HEK293 (cell line): Measurements from ENCODE around the gene ZYX.

Source experiments
- BCL11B ChIP-seq: fragments of 450-650 bp; formaldehyde crosslinking; IDR thresholded peaks from 2 replicates; pipeline ENCODE4 v1.5.1; 2016; ENCODE audit warnings: low read depth, missing biosample characterization, missing genetic modification characterization
- EGR2 ChIP-seq: fragments of 450-650 bp; formaldehyde crosslinking; IDR thresholded peaks from 2 replicates; pipeline ENCODE4 v1.5.1; 2016; ENCODE audit warnings: low read depth, missing biosample characterization, missing genetic modification characterization
- HOXC10 ChIP-seq: sonication (generic); formaldehyde crosslinking; IDR thresholded peaks from 2 replicates; pipeline ENCODE4 v1.8.1; 2023; ENCODE audit warnings: mild to moderate bottlenecking, missing genetic modification reagents
- MEIS1 ChIP-seq: sonication (generic); formaldehyde crosslinking; IDR thresholded peaks from 2 replicates; pipeline ENCODE4 v1.8.1; 2022; ENCODE audit warnings: missing genetic modification reagents, mild to moderate bottlenecking, borderline replicate concordance
- MYNN ChIP-seq: fragments of 450-650 bp; formaldehyde crosslinking; IDR thresholded peaks from 2 replicates; pipeline ENCODE4 v1.5.1; 2016; ENCODE audit warnings: missing biosample characterization, missing genetic modification characterization, borderline replicate concordance
- MZF1 ChIP-seq: fragments of 450-650 bp; formaldehyde crosslinking; IDR thresholded peaks from 2 replicates; pipeline ENCODE4 v1.5.1; 2017; ENCODE audit warnings: missing biosample characterization, missing genetic modification characterization, borderline replicate concordance
- OSR2 ChIP-seq: fragments of 450-650 bp; formaldehyde crosslinking; IDR thresholded peaks from 2 replicates; pipeline ENCODE4 v1.5.1; 2016; ENCODE audit warnings: missing biosample characterization, missing genetic modification characterization
- SP3 ChIP-seq: fragments of 450-650 bp; formaldehyde crosslinking; IDR thresholded peaks from 2 replicates; pipeline ENCODE4 v1.5.1; 2016; ENCODE audit warnings: missing biosample characterization, missing genetic modification characterization
- YY1 ChIP-seq: fragments of 450-650 bp; formaldehyde crosslinking; IDR thresholded peaks from 2 replicates; pipeline ENCODE4 v1.5.1; 2018; ENCODE audit warnings: missing biosample characterization, missing genetic modification characterization
- ZBTB1 ChIP-seq: fragments of 450-650 bp; formaldehyde crosslinking; IDR thresholded peaks from 2 replicates; pipeline ENCODE4 v1.5.1; 2016; ENCODE audit warnings: missing biosample characterization, missing genetic modification characterization
- ZFHX2 ChIP-seq: fragments of 450-650 bp; formaldehyde crosslinking; conservative IDR thresholded peaks from 2 replicates; pipeline ENCODE4 v1.5.1; 2016; ENCODE audit warnings: missing biosample characterization, missing genetic modification characterization
- ZNF133 ChIP-seq: fragments of 450-650 bp; formaldehyde crosslinking; IDR thresholded peaks from 2 replicates; pipeline ENCODE4 v1.5.1; 2016; ENCODE audit warnings: missing biosample characterization, missing genetic modification characterization
- ZNF2 ChIP-seq: fragments of 450-650 bp; formaldehyde crosslinking; IDR thresholded peaks from 2 replicates; pipeline ENCODE4 v1.5.1; 2016; ENCODE audit warnings: missing biosample characterization, missing genetic modification characterization
- ZNF473 ChIP-seq: fragments of 450-650 bp; formaldehyde crosslinking; IDR thresholded peaks from 2 replicates; pipeline ENCODE4 v1.5.1; 2017; ENCODE audit warnings: missing biosample characterization, missing genetic modification characterization
- ZNF529 ChIP-seq: fragments of 450-650 bp; formaldehyde crosslinking; IDR thresholded peaks from 2 replicates; pipeline ENCODE4 v1.5.1; 2017; ENCODE audit warnings: missing genetic modification characterization, missing biosample characterization; ENCODE audit not compliant: insufficient replicate concordance
- ZNF600 ChIP-seq: fragments of 450-650 bp; formaldehyde crosslinking; IDR thresholded peaks from 2 replicates; pipeline ENCODE4 v1.5.1; 2016; ENCODE audit warnings: missing biosample characterization, missing genetic modification characterization
- ZNF624 ChIP-seq: fragments of 450-650 bp; formaldehyde crosslinking; IDR thresholded peaks from 2 replicates; pipeline ENCODE4 v1.5.1; 2017; ENCODE audit warnings: missing biosample characterization, missing genetic modification characterization
- ZSCAN23 ChIP-seq: fragments of 450-650 bp; formaldehyde crosslinking; IDR thresholded peaks from 2 replicates; pipeline ENCODE4 v1.5.1; 2016; ENCODE audit warnings: missing biosample characterization, missing genetic modification characterization
- TF ChIP-seq, protein P1 (sequence below): fragments of 450-650 bp; formaldehyde crosslinking; IDR thresholded peaks from 2 replicates; pipeline ENCODE4 v1.5.1; 2016; ENCODE audit warnings: missing biosample characterization, missing genetic modification characterization, borderline replicate concordance
- TF ChIP-seq, protein P2 (sequence below): fragments of 450-650 bp; formaldehyde crosslinking; IDR thresholded peaks from 2 replicates; pipeline ENCODE4 v1.5.1; 2016; ENCODE audit warnings: missing biosample characterization, missing genetic modification characterization
- TF ChIP-seq, protein P3 (sequence below): fragments of 450-650 bp; formaldehyde crosslinking; IDR thresholded peaks from 2 replicates; pipeline ENCODE4 v1.5.1; 2016; ENCODE audit warnings: missing biosample characterization, missing genetic modification characterization, borderline replicate concordance
- TF ChIP-seq, protein P4 (sequence below): IDR thresholded peaks from 2 replicates; pipeline ENCODE4 v1.6.1; 2011; ENCODE audit warnings: mild to moderate bottlenecking, low read depth, low read length, borderline replicate concordance
- TF ChIP-seq, protein P5 (sequence below): fragments of 450-650 bp; formaldehyde crosslinking; IDR thresholded peaks from 2 replicates; pipeline ENCODE4 v1.5.1; 2016; ENCODE audit warnings: missing biosample characterization, missing genetic modification characterization
- TF ChIP-seq, protein P6 (sequence below): fragments of 450-650 bp; formaldehyde crosslinking; IDR thresholded peaks from 2 replicates; pipeline ENCODE4 v1.5.1; 2017; ENCODE audit warnings: missing biosample characterization, missing genetic modification characterization

Gene ZYX

DNA sequence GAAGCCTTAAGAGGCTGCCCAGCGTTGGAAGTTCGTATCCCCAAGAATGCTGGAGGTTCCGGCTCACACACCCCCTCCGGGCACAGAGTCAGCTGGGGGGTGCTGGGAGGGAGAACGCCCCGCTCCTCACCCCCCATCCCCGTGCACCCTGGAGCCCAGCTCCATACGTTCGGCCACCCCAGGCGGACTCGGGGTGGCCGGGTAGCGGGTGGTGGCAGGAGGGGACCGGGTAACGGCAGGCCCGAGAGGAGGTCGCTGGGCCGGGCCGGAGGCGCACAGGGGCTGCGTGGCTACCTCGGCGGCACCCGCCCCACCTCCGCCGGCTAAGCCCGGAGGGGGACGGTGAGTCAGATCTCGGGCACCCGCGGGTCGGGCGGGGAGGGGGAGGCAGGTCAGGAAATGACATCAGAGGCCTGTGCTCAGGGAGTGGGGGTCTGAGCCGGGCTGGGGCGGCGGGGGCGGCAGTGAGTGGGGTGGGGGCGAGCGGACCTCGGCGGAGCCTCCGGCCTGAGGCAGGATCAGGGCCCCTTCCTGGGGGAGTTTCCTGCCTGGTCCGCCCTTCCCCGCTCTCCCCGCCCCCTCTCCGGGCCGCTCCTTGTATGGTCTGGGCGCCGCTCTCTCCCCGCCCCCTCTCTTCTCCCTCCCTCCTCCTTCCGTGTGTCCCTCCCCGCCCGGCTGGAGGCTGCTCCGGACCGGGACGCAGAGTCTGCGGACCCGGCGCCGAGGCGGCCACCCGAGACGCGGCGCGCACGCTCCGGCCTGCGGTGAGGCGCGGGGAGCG lies at the start of gene ZYX (continued):
- TF ChIP-seq YY1 (tag by site-specific recombination) (no peak), ZNF473 (no peak), BCL11B (tag by site-specific recombination) (no peak), ZFHX2 (peak; percentile 87), ZSCAN23 (no peak), EGR2 (tag by site-specific recombination) (peak; percentile 79; the same call in 1 of the 2 replicates), HOXC10 (CRISPR knock-in tag) (no peak), MYNN (tag by site-specific recombination) (no peak), MEIS1 (CRISPR knock-in tag) (no peak), ZNF133 (no peak), ZNF2 (tag by site-specific recombination) (0 out of 2 replicates have a peak, but pooled peaks have one; percentile 58), ZBTB1 (no peak), ZNF624 (tag by site-specific recombination) (no peak), SP3 (tag by site-specific recombination) (peak; percentile 81), ZNF600 (tag by site-specific recombination) (no peak; the same call in none of the 2 replicates), ZNF529 (tag by site-specific recombination) (no peak), MZF1 (tag by site-specific recombination) (no peak), OSR2 (tag by site-specific recombination) (peak; percentile 79)
- TF ChIP-seq, protein P1, sequence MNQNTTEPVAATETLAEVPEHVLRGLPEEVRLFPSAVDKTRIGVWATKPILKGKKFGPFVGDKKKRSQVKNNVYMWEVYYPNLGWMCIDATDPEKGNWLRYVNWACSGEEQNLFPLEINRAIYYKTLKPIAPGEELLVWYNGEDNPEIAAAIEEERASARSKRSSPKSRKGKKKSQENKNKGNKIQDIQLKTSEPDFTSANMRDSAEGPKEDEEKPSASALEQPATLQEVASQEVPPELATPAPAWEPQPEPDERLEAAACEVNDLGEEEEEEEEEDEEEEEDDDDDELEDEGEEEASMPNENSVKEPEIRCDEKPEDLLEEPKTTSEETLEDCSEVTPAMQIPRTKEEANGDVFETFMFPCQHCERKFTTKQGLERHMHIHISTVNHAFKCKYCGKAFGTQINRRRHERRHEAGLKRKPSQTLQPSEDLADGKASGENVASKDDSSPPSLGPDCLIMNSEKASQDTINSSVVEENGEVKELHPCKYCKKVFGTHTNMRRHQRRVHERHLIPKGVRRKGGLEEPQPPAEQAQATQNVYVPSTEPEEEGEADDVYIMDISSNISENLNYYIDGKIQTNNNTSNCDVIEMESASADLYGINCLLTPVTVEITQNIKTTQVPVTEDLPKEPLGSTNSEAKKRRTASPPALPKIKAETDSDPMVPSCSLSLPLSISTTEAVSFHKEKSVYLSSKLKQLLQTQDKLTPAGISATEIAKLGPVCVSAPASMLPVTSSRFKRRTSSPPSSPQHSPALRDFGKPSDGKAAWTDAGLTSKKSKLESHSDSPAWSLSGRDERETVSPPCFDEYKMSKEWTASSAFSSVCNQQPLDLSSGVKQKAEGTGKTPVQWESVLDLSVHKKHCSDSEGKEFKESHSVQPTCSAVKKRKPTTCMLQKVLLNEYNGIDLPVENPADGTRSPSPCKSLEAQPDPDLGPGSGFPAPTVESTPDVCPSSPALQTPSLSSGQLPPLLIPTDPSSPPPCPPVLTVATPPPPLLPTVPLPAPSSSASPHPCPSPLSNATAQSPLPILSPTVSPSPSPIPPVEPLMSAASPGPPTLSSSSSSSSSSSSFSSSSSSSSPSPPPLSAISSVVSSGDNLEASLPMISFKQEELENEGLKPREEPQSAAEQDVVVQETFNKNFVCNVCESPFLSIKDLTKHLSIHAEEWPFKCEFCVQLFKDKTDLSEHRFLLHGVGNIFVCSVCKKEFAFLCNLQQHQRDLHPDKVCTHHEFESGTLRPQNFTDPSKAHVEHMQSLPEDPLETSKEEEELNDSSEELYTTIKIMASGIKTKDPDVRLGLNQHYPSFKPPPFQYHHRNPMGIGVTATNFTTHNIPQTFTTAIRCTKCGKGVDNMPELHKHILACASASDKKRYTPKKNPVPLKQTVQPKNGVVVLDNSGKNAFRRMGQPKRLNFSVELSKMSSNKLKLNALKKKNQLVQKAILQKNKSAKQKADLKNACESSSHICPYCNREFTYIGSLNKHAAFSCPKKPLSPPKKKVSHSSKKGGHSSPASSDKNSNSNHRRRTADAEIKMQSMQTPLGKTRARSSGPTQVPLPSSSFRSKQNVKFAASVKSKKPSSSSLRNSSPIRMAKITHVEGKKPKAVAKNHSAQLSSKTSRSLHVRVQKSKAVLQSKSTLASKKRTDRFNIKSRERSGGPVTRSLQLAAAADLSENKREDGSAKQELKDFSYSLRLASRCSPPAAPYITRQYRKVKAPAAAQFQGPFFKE (tag by site-specific recombination) = no peak
- TF ChIP-seq, protein P2, sequence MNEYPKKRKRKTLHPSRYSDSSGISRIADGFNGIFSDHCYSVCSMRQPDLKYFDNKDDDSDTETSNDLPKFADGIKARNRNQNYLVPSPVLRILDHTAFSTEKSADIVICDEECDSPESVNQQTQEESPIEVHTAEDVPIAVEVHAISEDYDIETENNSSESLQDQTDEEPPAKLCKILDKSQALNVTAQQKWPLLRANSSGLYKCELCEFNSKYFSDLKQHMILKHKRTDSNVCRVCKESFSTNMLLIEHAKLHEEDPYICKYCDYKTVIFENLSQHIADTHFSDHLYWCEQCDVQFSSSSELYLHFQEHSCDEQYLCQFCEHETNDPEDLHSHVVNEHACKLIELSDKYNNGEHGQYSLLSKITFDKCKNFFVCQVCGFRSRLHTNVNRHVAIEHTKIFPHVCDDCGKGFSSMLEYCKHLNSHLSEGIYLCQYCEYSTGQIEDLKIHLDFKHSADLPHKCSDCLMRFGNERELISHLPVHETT (tag by site-specific recombination) = no peak
- TF ChIP-seq, protein P3, sequence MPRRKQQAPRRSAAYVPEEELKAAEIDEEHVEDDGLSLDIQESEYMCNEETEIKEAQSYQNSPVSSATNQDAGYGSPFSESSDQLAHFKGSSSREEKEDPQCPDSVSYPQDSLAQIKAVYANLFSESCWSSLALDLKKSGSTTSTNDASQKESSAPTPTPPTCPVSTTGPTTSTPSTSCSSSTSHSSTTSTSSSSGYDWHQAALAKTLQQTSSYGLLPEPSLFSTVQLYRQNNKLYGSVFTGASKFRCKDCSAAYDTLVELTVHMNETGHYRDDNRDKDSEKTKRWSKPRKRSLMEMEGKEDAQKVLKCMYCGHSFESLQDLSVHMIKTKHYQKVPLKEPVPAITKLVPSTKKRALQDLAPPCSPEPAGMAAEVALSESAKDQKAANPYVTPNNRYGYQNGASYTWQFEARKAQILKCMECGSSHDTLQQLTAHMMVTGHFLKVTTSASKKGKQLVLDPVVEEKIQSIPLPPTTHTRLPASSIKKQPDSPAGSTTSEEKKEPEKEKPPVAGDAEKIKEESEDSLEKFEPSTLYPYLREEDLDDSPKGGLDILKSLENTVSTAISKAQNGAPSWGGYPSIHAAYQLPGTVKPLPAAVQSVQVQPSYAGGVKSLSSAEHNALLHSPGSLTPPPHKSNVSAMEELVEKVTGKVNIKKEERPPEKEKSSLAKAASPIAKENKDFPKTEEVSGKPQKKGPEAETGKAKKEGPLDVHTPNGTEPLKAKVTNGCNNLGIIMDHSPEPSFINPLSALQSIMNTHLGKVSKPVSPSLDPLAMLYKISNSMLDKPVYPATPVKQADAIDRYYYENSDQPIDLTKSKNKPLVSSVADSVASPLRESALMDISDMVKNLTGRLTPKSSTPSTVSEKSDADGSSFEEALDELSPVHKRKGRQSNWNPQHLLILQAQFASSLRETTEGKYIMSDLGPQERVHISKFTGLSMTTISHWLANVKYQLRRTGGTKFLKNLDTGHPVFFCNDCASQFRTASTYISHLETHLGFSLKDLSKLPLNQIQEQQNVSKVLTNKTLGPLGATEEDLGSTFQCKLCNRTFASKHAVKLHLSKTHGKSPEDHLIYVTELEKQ (tag by site-specific recombination) = peak; percentile 28; the same call in 1 of the 2 replicates
- TF ChIP-seq, protein P4, sequence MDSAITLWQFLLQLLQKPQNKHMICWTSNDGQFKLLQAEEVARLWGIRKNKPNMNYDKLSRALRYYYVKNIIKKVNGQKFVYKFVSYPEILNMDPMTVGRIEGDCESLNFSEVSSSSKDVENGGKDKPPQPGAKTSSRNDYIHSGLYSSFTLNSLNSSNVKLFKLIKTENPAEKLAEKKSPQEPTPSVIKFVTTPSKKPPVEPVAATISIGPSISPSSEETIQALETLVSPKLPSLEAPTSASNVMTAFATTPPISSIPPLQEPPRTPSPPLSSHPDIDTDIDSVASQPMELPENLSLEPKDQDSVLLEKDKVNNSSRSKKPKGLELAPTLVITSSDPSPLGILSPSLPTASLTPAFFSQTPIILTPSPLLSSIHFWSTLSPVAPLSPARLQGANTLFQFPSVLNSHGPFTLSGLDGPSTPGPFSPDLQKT = no peak
- TF ChIP-seq, protein P5, sequence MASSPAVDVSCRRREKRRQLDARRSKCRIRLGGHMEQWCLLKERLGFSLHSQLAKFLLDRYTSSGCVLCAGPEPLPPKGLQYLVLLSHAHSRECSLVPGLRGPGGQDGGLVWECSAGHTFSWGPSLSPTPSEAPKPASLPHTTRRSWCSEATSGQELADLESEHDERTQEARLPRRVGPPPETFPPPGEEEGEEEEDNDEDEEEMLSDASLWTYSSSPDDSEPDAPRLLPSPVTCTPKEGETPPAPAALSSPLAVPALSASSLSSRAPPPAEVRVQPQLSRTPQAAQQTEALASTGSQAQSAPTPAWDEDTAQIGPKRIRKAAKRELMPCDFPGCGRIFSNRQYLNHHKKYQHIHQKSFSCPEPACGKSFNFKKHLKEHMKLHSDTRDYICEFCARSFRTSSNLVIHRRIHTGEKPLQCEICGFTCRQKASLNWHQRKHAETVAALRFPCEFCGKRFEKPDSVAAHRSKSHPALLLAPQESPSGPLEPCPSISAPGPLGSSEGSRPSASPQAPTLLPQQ = no peak
- TF ChIP-seq, protein P6, sequence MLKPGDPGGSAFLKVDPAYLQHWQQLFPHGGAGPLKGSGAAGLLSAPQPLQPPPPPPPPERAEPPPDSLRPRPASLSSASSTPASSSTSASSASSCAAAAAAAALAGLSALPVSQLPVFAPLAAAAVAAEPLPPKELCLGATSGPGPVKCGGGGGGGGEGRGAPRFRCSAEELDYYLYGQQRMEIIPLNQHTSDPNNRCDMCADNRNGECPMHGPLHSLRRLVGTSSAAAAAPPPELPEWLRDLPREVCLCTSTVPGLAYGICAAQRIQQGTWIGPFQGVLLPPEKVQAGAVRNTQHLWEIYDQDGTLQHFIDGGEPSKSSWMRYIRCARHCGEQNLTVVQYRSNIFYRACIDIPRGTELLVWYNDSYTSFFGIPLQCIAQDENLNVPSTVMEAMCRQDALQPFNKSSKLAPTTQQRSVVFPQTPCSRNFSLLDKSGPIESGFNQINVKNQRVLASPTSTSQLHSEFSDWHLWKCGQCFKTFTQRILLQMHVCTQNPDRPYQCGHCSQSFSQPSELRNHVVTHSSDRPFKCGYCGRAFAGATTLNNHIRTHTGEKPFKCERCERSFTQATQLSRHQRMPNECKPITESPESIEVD (tag by site-specific recombination) = no peak
